C4-2B (cell line): Measurements from ENCODE around the gene LACTB.

Experiments used
- H3K27ac ChIP-seq: fragments of 450-650 bp; 2 replicates; pipeline ENCODE4 v1.5.1; 2017
- CTCF ChIP-seq: fragments of 450-650 bp; conservative IDR thresholded peaks from 2 replicates; pipeline ENCODE4 v1.5.1; 2017; ENCODE audit warnings: mild to moderate bottlenecking
- ZFX ChIP-seq: fragments of 450-650 bp; IDR thresholded peaks from 2 replicates; pipeline ENCODE4 v1.6.1; 2017

The LACTB gene

GRCh38 chr15:63189941-63190768 is 68.5 kb downstream of the LACTB start:
- H3K27ac ChIP-seq, result peak overlapping the region; percentile 60
- TF ChIP-seq ZFX, result no peak
- TF ChIP-seq CTCF, result no peak

- no peak overlapping the region for H3K27ac ChIP-seq
Observed at GRCh38 chr15:63190769-63191649, 69.3 kb downstream of the LACTB start.

More at GRCh38 chr15:63190769-63191649, 69.3 kb downstream of the LACTB start:
- no peak for TF ChIP-seq ZFX
- TF ChIP-seq CTCF, result no peak
